K562 (cell line): Measurements from ENCODE around the gene METRNL. TPM values are rescaled to one million over a fixed set of nuclear protein-coding genes. Genes with fewer than 3 reads are reported as not detected.

Experiments used
- CHD2 ChIP-seq: IDR thresholded peaks from 2 replicates; pipeline ENCODE4 v1.6.1; 2011; ENCODE audit warnings: low read depth, low read length
- FOXJ3 ChIP-seq: sonication (generic); formaldehyde crosslinking; IDR thresholded peaks from 2 replicates; pipeline ENCODE4 v1.4.0; 2020; ENCODE audit warnings: mild to moderate bottlenecking, missing genetic modification reagents
- FOXP1 ChIP-seq: sonication (generic); formaldehyde crosslinking; IDR thresholded peaks from 2 replicates; pipeline ENCODE4 v1.8.0; 2022; ENCODE audit warnings: mild to moderate bottlenecking, missing genetic modification reagents
- HDAC2 ChIP-seq: fragments of 450-650 bp; IDR thresholded peaks from 2 replicates; pipeline ENCODE4 v1.6.1; 2016; ENCODE audit warnings: mild to moderate bottlenecking
- JUND ChIP-seq, 2 experiments: IDR thresholded peaks; 2 replicates in 1 of 2; 3 replicates in 1 of 2; pipeline ENCODE4 v1.6.1; 2011; ENCODE audit warnings: borderline replicate concordance in 2 of 2, low read depth in 2 of 2, low read length in 2 of 2, improper control_type of control experiment in 1 of 2, missing biosample characterization in 1 of 2, missing genetic modification characterization in 1 of 2, missing genetic modification reagents in 1 of 2
- POLR2A ChIP-seq: fragments of 450-650 bp; conservative IDR thresholded peaks from 2 replicates; pipeline ENCODE4 v1.6.1; 2016
- PRMT5 ChIP-seq: sonication (generic); formaldehyde crosslinking; IDR thresholded peaks from 2 replicates; pipeline ENCODE4 v1.5.0; 2020; ENCODE audit warnings: missing genetic modification reagents
- RBBP5 ChIP-seq: fragments of 200-600 bp; sonication (generic); IDR thresholded peaks from 2 replicates; pipeline ENCODE4 v1.6.1; 2012; ENCODE audit warnings: borderline replicate concordance, mild to moderate bottlenecking, low read length, control low read depth, inconsistent platforms; ENCODE audit not compliant: insufficient read depth, poor library complexity, severe bottlenecking
- ZNF41 ChIP-seq: fragments of 250-450 bp; sonication (Bioruptor Pico); conservative IDR thresholded peaks from 2 replicates; pipeline ENCODE4 v1.4.0; 2020; ENCODE audit warnings: mild to moderate bottlenecking
- polyA plus RNA-seq, 8 experiments: library from polyadenylated mRNA; depleted of rRNA in 4 of 8; stranded (reverse) in 5 of 8; unstranded in 3 of 8; fragments of >200 nt; fragmentation: Nextera tagmentation in 2 of 8; fragmentation: Illumina TruSeq in 1 of 8; extraction: Ambion mirVana in 2 of 8; extraction: Trizol in 1 of 8; gene quantifications; 2 replicates each; pipeline versions ENCODE4 v1.2.1 to v1.2.3, GENCODE V29; 2011 to 2014; ENCODE audit warnings: inconsistent platforms in 1 of 8, missing spikeins in 1 of 8
- total RNA-seq, 7 experiments: library from RNA; depleted of rRNA in 6 of 7; stranded (reverse); fragments of >200 nt in 6 of 7; fragmentation: Illumina TruSeq in 2 of 7; extraction: Trizol in 2 of 7; gene quantifications; 2 replicates each; pipeline versions ENCODE4 v1.2.1 to v1.2.3, GENCODE V29; 2011 to 2021; ENCODE audit warnings: low replicate concordance in 1 of 7
- TF ChIP-seq, protein P1 (sequence below): fragments of 450-650 bp; IDR thresholded peaks from 2 replicates; pipeline ENCODE4 v1.7.0; 2016; ENCODE audit warnings: borderline replicate concordance
- TF ChIP-seq, protein P2 (sequence below): fragments of 250-450 bp; sonication (Bioruptor Pico); IDR thresholded peaks from 2 replicates; pipeline ENCODE4 v1.8.0; 2021; ENCODE audit warnings: mild to moderate bottlenecking, moderate library complexity
- TF ChIP-seq, protein P3 (sequence below): IDR thresholded peaks from 2 replicates; pipeline ENCODE4 v1.6.1; 2011; ENCODE audit warnings: borderline replicate concordance, low read depth, mild to moderate bottlenecking, moderate library complexity, low read length; ENCODE audit not compliant: insufficient read depth, poor library complexity, severe bottlenecking
- TF ChIP-seq, protein P4 (sequence below): fragments of 150-350 bp; IDR thresholded peaks from 2 replicates; pipeline ENCODE4 v1.6.1; 2014; ENCODE audit warnings: low read depth, mild to moderate bottlenecking, low read length, borderline replicate concordance
- TF ChIP-seq, protein P5 (sequence below): fragments of 150-350 bp; conservative IDR thresholded peaks from 2 replicates; pipeline ENCODE4 v1.6.1; 2014; ENCODE audit warnings: low read length

Gene METRNL
- total and polyA plus RNA-seq, 9 of the 15 experiments (the other 6 are each of a cell fraction or from before 2014, with no cell fraction given): 0.17 to 31.8 (median 2.9) TPM

DNA sequence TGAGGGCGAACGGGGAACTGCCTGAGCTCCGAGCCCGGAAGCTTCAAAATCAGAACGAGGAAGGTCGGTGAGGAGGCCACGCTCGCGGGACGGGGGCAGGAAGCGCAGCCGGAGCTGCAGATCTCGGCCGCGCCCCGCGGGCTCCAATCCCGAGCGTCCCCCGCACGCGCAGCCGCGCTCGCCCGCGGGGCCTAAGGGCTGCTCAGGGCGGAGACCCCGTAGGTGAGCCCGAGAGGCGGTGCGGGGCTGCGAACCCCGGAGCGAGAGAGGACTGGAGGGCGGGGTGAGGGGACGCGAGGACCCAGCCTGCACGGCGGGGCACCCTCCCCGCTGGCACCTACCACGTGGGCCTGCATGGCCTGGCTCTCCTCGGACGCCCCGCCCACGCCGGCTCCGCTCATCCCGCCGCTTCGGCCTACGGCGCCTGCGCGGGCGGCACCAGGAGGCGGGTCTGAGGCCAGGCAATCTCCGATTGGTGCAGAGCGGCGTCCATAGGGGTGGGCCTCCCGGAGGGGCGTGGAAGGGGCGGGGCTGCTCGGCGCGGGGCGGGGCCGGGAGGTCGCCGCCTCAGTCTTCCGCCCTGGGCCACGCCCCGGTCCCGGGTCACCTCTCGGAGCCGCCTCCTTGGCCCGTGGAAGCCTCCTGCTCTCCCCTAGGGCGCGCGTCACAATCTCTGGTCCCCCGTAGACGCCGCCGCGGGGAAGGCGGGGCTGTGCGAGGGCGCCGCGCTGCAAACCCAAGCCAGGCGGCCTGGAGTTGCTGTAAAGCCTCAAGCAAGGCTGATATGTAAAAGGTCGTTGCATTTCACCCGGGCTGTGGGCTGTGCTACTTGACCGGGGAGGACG is 27.8 kb upstream of the METRNL start (continued):
- TF ChIP-seq FOXJ3 (CRISPR knock-in tag): no peak
- peak; percentile 38; the same call in 1 of the 2 replicates for TF ChIP-seq CHD2
- TF ChIP-seq JUND (IDR thresholded peaks at IDR 0.05; ENCODE audit: borderline replicate concordance, low read depth, low read length): 0 out of 2 replicates have a peak, but pooled peaks have one; percentile 7
- TF ChIP-seq JUND (tag; IDR thresholded peaks at IDR 0.05; ENCODE audit: borderline replicate concordance, low read depth, low read length): no peak; the same call in 2 of the 3 replicates
- TF ChIP-seq HDAC2: no peak
- TF ChIP-seq, protein P1, sequence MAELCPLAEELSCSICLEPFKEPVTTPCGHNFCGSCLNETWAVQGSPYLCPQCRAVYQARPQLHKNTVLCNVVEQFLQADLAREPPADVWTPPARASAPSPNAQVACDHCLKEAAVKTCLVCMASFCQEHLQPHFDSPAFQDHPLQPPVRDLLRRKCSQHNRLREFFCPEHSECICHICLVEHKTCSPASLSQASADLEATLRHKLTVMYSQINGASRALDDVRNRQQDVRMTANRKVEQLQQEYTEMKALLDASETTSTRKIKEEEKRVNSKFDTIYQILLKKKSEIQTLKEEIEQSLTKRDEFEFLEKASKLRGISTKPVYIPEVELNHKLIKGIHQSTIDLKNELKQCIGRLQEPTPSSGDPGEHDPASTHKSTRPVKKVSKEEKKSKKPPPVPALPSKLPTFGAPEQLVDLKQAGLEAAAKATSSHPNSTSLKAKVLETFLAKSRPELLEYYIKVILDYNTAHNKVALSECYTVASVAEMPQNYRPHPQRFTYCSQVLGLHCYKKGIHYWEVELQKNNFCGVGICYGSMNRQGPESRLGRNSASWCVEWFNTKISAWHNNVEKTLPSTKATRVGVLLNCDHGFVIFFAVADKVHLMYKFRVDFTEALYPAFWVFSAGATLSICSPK: no peak
- TF ChIP-seq ZNF41: no peak
- TF ChIP-seq, protein P2, sequence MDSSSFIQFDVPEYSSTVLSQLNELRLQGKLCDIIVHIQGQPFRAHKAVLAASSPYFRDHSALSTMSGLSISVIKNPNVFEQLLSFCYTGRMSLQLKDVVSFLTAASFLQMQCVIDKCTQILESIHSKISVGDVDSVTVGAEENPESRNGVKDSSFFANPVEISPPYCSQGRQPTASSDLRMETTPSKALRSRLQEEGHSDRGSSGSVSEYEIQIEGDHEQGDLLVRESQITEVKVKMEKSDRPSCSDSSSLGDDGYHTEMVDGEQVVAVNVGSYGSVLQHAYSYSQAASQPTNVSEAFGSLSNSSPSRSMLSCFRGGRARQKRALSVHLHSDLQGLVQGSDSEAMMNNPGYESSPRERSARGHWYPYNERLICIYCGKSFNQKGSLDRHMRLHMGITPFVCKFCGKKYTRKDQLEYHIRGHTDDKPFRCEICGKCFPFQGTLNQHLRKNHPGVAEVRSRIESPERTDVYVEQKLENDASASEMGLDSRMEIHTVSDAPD (CRISPR knock-in tag): no peak
- no peak for TF ChIP-seq PRMT5
- peak; percentile 83 for TF ChIP-seq FOXP1 (CRISPR knock-in tag)
- TF ChIP-seq, protein P3, sequence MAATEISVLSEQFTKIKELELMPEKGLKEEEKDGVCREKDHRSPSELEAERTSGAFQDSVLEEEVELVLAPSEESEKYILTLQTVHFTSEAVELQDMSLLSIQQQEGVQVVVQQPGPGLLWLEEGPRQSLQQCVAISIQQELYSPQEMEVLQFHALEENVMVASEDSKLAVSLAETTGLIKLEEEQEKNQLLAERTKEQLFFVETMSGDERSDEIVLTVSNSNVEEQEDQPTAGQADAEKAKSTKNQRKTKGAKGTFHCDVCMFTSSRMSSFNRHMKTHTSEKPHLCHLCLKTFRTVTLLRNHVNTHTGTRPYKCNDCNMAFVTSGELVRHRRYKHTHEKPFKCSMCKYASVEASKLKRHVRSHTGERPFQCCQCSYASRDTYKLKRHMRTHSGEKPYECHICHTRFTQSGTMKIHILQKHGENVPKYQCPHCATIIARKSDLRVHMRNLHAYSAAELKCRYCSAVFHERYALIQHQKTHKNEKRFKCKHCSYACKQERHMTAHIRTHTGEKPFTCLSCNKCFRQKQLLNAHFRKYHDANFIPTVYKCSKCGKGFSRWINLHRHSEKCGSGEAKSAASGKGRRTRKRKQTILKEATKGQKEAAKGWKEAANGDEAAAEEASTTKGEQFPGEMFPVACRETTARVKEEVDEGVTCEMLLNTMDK: no peak
- TF ChIP-seq, protein P4, sequence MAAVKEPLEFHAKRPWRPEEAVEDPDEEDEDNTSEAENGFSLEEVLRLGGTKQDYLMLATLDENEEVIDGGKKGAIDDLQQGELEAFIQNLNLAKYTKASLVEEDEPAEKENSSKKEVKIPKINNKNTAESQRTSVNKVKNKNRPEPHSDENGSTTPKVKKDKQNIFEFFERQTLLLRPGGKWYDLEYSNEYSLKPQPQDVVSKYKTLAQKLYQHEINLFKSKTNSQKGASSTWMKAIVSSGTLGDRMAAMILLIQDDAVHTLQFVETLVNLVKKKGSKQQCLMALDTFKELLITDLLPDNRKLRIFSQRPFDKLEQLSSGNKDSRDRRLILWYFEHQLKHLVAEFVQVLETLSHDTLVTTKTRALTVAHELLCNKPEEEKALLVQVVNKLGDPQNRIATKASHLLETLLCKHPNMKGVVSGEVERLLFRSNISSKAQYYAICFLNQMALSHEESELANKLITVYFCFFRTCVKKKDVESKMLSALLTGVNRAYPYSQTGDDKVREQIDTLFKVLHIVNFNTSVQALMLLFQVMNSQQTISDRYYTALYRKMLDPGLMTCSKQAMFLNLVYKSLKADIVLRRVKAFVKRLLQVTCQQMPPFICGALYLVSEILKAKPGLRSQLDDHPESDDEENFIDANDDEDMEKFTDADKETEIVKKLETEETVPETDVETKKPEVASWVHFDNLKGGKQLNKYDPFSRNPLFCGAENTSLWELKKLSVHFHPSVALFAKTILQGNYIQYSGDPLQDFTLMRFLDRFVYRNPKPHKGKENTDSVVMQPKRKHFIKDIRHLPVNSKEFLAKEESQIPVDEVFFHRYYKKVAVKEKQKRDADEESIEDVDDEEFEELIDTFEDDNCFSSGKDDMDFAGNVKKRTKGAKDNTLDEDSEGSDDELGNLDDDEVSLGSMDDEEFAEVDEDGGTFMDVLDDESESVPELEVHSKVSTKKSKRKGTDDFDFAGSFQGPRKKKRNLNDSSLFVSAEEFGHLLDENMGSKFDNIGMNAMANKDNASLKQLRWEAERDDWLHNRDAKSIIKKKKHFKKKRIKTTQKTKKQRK: no peak
- peak; percentile 86 for TF ChIP-seq POLR2A
- TF ChIP-seq, protein P5, sequence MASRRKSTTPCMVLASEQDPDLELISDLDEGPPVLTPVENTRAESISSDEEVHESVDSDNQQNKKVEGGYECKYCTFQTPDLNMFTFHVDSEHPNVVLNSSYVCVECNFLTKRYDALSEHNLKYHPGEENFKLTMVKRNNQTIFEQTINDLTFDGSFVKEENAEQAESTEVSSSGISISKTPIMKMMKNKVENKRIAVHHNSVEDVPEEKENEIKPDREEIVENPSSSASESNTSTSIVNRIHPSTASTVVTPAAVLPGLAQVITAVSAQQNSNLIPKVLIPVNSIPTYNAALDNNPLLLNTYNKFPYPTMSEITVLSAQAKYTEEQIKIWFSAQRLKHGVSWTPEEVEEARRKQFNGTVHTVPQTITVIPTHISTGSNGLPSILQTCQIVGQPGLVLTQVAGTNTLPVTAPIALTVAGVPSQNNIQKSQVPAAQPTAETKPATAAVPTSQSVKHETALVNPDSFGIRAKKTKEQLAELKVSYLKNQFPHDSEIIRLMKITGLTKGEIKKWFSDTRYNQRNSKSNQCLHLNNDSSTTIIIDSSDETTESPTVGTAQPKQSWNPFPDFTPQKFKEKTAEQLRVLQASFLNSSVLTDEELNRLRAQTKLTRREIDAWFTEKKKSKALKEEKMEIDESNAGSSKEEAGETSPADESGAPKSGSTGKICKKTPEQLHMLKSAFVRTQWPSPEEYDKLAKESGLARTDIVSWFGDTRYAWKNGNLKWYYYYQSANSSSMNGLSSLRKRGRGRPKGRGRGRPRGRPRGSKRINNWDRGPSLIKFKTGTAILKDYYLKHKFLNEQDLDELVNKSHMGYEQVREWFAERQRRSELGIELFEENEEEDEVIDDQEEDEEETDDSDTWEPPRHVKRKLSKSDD: no peak
- TF ChIP-seq RBBP5: peak; percentile 67
